NCI-H1436 (cell line): Measurements from ENCODE around the gene UXS1.

Experiments used
- DNase-seq: peaks from one replicate; lab custom pipeline; 2025; lab: John Stamatoyannopoulos, UW

Gene UXS1

GRCh38 chr2:106130251-106130998 is 63.7 kb downstream of the UXS1 start:
- no peak for DNase-seq

DNA sequence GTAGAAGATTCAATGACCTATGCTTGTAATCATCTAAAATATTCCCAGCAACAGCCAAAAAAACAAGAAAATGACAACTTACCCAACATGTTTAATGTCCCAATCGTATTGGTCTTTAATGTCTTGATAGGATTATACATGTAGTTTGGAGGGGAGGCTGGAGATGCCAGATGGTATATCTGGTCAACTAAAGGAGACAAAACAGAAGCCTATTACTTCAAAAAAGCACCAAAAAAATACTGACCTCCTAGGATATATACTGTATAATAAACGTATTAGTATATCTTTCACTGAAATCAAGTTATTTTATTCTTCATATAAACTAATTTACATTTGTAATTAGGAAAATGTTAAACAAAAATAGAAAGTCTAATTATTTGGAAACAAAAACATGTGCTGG is 64.5 kb downstream of the UXS1 start:
- DNase-seq: no peak

- DNase-seq: no peak
Observed at GRCh38 chr2:106129150-106129549, 65.0 kb downstream of the UXS1 start.

GRCh38 chr2:106127776-106128268 is 66.3 kb downstream of the UXS1 start:
- no peak for DNase-seq

DNA sequence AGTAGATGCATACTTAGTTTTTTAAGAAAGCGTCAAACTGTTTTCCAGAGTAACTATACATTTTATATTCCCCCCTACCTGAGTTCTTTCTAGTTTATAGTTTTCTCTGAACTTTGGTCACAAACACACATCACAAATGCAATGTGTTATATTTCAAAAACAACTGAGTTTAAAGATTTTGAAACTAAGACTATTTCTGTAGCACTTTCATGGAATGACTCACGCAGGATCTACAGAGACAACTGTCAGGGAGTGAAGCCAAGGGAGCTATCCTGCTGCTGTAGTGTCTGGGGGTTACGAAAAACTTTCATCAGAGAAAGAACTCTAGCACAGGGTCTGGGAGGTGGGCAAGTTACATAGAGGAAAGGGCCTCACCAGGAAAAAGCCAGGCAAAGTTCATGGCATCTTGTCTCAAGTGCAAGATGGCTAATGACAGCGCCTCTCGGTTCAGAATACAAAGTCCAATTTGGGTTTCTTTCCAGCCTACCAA is 66.8 kb downstream of the UXS1 start:
- DNase-seq: no peak

GRCh38 chr2:106126705-106127281 is 67.3 kb downstream of the UXS1 start:
- DNase-seq: no peak

- no peak for DNase-seq
Observed at GRCh38 chr2:106126295-106126694, 67.8 kb downstream of the UXS1 start.

GRCh38 chr2:106124905-106125549 is 69.1 kb downstream of the UXS1 start:
- no peak for DNase-seq

GRCh38 chr2:106124106-106124756 is 69.9 kb downstream of the UXS1 start:
- DNase-seq: no peak

DNA sequence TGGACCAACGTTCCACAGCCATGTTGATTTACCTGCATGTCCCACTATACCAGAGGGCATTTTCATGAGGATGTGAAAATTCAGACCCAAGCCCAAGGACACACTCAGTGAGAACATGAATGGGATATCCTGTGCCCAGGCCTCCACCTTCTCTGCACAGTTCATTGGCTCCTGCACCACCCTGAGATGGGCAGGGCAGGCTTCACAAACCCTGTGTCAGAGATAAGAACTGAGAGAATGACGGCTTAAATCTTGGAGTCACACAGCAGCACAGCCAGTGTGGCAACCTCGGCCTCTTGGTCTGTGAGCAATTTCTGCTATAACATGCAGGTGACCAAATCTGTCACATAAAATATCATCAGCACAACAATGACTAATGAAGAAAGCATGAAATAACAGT is 71.9 kb downstream of the UXS1 start:
- DNase-seq: no peak

GRCh38 chr2:106120432-106120831 is 73.7 kb downstream of the UXS1 start:
- no peak for DNase-seq

DNA sequence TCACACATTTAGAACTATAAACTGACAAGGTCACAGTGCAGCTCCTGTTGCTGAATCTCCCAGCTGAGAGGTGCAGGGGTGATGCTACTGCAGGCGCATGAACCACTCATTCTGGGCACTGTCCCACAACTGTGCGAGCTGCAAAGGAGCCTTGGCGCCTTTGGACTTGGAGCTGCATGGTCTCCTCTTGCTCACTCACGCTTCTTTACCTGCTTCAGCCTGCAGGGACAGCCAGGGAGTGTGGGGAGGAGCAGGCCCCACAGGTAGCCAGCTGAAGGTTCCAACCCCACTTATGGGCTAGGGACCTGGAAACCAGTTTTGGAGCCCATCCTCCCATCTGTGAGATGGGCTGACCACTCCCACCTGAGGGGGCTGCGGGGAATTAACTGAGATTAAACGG is 75.0 kb downstream of the UXS1 start:
- no peak for DNase-seq

- no peak for DNase-seq
Observed at GRCh38 chr2:106117882-106118684, 76.0 kb downstream of the UXS1 start.

- DNase-seq: no peak
Observed at GRCh38 chr2:106117347-106117746, 76.8 kb downstream of the UXS1 start.

DNA sequence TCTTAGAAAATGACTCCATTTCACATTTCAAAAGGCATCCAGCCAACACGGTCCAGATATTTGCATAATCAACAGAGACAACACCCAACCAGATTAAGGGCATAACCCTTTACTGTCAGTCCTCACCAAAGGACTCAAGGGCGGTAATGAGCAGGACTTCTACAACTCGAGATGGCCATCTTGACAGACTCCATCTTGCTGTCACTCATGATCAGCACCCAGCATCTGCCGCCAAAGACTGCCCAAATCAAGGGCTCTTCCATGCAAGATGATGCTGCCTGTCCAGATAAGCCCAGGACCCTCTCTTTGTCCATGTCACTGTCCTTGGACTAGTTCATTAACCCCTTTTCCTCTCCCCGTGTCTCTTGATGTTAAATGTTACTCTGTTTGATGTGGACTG is 77.9 kb downstream of the UXS1 start:
- no peak for DNase-seq

DNA sequence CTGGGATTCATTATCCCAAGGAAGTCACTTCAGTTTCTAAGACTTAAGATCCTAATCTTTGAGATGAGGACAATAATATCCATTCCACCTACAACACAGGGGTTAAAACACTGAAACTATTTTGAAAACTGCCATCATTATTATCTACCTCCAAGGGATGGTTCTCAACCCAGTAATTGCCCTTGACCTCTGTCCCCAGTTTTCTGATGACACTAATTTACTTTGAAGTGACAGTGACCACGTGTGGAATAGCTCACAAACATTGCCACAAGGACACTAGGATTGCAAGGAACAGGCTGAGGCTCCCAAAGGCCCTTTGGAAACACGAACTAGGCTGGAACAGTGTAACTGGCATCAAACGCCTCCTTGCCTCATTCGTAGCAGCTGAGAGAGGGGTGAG is 78.4 kb downstream of the UXS1 start:
- no peak for DNase-seq

DNA sequence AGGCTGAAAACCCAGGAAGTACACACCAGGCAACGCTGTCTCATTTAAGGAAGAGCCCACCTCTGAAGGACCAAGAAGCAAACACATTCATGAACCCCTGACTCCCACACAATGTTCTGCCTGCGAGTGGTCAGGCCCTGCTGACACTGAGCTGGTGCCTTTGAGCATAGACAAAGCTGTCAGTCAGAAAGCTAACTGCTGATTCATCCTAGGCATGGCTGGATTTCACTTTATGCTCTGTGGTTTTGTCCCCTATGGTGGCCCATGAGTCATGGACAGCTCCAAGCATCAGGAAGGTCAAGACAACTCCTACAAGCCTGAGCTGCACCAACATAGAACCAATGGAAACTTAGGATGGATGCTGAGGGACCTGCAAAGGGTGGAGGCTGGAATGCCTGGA is 78.9 kb downstream of the UXS1 start:
- no peak for DNase-seq

GRCh38 chr2:106114166-106114565 is 79.9 kb downstream of the UXS1 start:
- DNase-seq: no peak

DNA sequence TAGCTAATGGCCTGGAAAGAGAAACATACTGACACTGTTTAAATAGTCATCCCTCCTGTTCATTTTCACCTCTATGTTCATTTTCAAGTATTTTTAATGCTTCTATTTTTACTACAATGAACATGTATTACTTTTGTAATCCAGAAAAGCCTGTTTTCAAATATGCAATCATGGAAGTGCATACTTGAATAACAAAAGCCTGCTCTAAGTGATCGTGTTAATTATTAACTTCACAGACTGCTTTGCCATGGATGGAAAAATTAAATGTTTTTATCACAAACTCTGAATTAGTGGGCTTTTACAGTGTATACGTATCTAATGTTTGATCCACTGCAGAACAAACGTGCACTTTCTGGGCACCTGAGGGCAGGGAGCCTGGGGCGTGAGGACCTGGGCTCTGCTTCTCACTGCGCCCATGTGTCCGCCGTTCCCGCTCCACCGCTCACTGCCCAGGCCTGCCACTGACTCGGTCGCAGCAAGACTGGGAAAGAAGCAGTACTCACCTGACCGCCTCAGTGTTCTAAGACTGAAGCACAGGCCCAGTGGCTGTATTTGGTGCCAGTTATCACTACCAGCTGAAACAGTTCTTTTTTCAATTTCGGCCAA is 80.6 kb downstream of the UXS1 start:
- no peak for DNase-seq

- no peak for DNase-seq
Observed at GRCh38 chr2:106111882-106112571, 82.1 kb downstream of the UXS1 start.
